HEK293T (cell line): ENCODE measurements around the gene BCAR3.

Experiments
- BHLHE40 ChIP-seq: fragments of 450-650 bp; IDR thresholded peaks from 2 replicates; pipeline ENCODE4 v1.6.1; 2016; ENCODE audit warnings: mild to moderate bottlenecking, moderate library complexity, borderline replicate concordance
- CTBP1 ChIP-seq: fragments of 450-650 bp; IDR thresholded peaks from 2 replicates; pipeline ENCODE4 v1.6.1; 2016; ENCODE audit warnings: borderline replicate concordance
- ELF4 ChIP-seq: fragments of 450-650 bp; IDR thresholded peaks from 2 replicates; pipeline ENCODE4 v1.6.1; 2017; ENCODE audit warnings: antibody characterized with exemption
- FOXA1 ChIP-seq: fragments of 450-650 bp; IDR thresholded peaks from 2 replicates; pipeline ENCODE4 v1.6.1; 2016; ENCODE audit warnings: mild to moderate bottlenecking
- FOXK2 ChIP-seq: fragments of 450-650 bp; IDR thresholded peaks from 2 replicates; pipeline ENCODE4 v1.6.1; 2016; ENCODE audit warnings: mild to moderate bottlenecking
- HDGF ChIP-seq: fragments of 450-650 bp; IDR thresholded peaks from 2 replicates; pipeline ENCODE4 v1.6.1; 2017; ENCODE audit warnings: antibody characterized with exemption, borderline replicate concordance
- L3MBTL2 ChIP-seq: fragments of 450-650 bp; conservative IDR thresholded peaks from 2 replicates; pipeline ENCODE4 v1.6.1; 2016; ENCODE audit warnings: mild to moderate bottlenecking
- LEF1 ChIP-seq: fragments of 450-650 bp; IDR thresholded peaks from 2 replicates; pipeline ENCODE4 v1.6.1; 2017; ENCODE audit warnings: mild to moderate bottlenecking, borderline replicate concordance
- SP1 ChIP-seq: fragments of 450-650 bp; IDR thresholded peaks from 2 replicates; pipeline ENCODE4 v1.6.1; 2017
- SUZ12 ChIP-seq: fragments of 450-650 bp; IDR thresholded peaks from 2 replicates; pipeline ENCODE4 v1.6.1; 2016; ENCODE audit warnings: mild to moderate bottlenecking
- TARDBP ChIP-seq: fragments of 450-650 bp; IDR thresholded peaks from 2 replicates; pipeline ENCODE4 v1.6.1; 2016

GRCh38 chr1:93591676-93592550, 89.7 kb downstream of the BCAR3 start:
- TF ChIP-seq L3MBTL2: no peak
- no peak for TF ChIP-seq BHLHE40
- TF ChIP-seq TARDBP: no peak
- no peak for TF ChIP-seq SUZ12
- no peak for TF ChIP-seq HDGF
- no peak for TF ChIP-seq CTBP1
- TF ChIP-seq ELF4: no peak
- TF ChIP-seq LEF1: no peak
- no peak for TF ChIP-seq FOXA1
- no peak for TF ChIP-seq SP1
- no peak for TF ChIP-seq FOXK2
